Measurements from ENCODE around the gene MTFR2.

MTFR2 gene

DNA sequence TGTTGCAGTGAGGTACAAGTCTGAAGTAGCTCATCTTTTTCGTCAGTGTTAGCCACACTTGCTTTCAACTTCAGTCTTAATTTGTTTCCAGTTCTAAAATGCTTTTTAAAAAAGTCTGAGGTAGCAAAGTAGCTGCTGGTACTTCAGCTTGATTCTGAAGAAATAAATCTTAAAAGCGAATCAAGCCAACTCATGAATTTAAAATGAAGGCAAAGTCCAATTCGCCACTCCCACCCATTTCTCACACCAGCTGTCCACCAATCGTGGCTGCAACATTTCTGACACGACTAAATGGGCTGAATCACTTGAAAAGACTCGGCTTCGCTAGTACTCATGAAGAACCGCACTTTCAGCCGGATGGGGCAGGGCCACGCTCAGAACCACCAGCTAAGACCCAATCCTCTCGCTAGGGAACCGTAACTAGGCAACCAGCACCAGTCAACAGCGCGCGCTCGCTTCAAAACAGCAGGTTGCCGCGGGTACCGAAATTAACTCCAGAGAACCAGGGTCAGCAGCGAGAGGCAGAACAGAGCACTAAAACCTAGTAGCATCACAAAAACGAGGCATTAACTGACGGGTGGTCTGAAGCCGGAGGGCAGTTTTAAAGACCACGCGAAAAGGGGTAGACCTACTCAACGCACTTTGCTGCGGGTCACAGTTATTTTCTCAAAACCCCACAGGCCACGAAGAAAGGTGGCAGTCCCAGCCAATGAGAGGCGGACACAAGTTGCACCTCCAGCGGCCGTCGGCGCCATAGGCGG, 38.6 kb upstream of the MTFR2 start:
- ChIA-PET POLR2A (interaction anchor here (0.7 to 2.8 kb wide), 7 partner anchors 7 to 804 kb away, joined by 3 to 11 read pairs (median 3); partner anchors contain the start of gene MTFR2), CTCF (interaction anchor here (1.2 to 1.5 kb wide), 5 partner anchors 28 to 783 kb away, joined by 3 to 6 read pairs (median 3); partner anchors contain the start of gene MAP3K5)
- peak; percentile 80 for DNase-seq (ENCODE audit: low read depth, low spot score)
- TF ChIP-seq, protein P1, sequence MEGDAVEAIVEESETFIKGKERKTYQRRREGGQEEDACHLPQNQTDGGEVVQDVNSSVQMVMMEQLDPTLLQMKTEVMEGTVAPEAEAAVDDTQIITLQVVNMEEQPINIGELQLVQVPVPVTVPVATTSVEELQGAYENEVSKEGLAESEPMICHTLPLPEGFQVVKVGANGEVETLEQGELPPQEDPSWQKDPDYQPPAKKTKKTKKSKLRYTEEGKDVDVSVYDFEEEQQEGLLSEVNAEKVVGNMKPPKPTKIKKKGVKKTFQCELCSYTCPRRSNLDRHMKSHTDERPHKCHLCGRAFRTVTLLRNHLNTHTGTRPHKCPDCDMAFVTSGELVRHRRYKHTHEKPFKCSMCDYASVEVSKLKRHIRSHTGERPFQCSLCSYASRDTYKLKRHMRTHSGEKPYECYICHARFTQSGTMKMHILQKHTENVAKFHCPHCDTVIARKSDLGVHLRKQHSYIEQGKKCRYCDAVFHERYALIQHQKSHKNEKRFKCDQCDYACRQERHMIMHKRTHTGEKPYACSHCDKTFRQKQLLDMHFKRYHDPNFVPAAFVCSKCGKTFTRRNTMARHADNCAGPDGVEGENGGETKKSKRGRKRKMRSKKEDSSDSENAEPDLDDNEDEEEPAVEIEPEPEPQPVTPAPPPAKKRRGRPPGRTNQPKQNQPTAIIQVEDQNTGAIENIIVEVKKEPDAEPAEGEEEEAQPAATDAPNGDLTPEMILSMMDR (IDR thresholded peaks at IDR 0.05; ENCODE audit: insufficient read depth, low read length, missing control alignments): peak; percentile 24
- H3K4me3 ChIP-seq (ENCODE audit: low read depth, low read length): peak overlapping the region; percentile 75

DNA sequence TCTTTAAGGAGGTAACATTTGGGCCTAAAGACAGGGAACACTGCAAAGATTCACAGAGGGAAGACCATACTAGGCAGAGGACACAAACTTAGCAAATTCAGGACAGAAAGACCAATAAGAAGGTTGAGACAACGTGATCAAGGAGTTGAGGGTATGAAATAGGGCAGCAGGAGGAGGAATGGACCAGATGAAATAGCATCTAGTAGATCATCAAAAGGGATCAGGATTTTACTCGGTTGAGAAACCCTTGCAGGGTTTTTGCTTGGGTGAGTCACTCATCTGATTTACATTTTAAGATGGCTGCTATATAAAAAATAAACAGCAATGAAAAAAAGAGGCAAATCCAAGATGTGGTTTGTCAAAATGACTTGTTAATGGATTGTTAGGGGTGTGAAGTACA, 34.8 kb upstream of the MTFR2 start:
- ChIA-PET CTCF (no interaction called here), POLR2A (no interaction called here)
- DNase-seq (ENCODE audit: low read depth, low spot score): no peak
- TF ChIP-seq, protein P1 (IDR thresholded peaks at IDR 0.05; ENCODE audit: insufficient read depth, low read length, missing control alignments): no peak
- H3K4me3 ChIP-seq (ENCODE audit: low read depth, low read length): no peak overlapping the region

DNA sequence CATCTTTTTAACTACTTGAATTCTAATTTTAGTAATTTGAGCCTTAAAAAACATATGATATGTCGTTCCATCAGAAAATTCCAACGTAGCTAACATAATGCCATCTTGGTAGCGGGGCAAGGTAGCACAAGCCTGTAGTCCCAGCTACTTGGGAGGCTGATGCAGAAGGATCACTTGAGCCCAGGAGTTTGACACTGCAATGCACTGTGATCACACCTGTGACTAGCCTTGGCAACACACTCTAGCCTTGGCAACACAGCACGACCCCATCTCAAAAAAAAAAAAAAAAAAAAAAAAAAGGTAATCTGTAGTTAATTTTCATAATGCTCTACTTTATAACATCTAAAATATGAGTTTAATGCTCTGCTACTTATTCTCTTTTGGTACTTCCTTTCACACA, 32.8 kb upstream of the MTFR2 start:
- H3K4me3 ChIP-seq (ENCODE audit: low read depth, low read length): no peak overlapping the region
- ChIA-PET POLR2A (no interaction called here), CTCF (interaction anchor here (1.4 kb wide), 1 partner anchor 32 kb away, joined by 3 read pairs; no protein-coding TSS in a partner anchor)
- no peak for DNase-seq (ENCODE audit: low read depth, low spot score)
- TF ChIP-seq, protein P1 (IDR thresholded peaks at IDR 0.05; ENCODE audit: insufficient read depth, low read length, missing control alignments): no peak

GRCh38 chr6:136280032-136280609, 30.0 kb upstream of the MTFR2 start:
- CTCF ChIA-PET: no interaction called here
- DNase-seq (ENCODE audit: low read depth, low spot score): no peak
- TF ChIP-seq, protein P1 (IDR thresholded peaks at IDR 0.05; ENCODE audit: insufficient read depth, low read length, missing control alignments): no peak
- POLR2A ChIA-PET: no interaction called here
- no peak overlapping the region for H3K4me3 ChIP-seq (ENCODE audit: low read depth, low read length)

DNA sequence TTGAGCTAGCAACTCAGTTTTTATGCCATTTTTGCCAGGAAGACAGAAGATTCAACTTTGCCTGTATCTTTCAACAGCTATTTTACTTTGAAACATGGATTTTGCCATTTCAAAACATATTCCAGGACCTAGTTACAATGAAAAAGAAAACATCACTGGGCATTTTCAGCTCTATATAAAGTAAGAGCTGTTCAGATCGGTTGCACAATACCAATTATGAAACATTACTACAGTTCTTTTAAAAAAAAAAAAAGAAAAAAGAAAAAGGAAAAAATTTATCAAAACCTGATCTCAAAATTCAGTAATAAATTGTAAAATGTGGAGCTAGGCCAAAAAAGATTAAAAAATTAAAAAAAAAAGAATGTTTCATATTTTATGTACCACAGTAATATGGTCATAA, 24.0 kb upstream of the MTFR2 start:
- TF ChIP-seq, protein P1 (IDR thresholded peaks at IDR 0.05; ENCODE audit: insufficient read depth, low read length, missing control alignments): no peak
- ChIA-PET CTCF (interaction anchor here (0.8 to 1.4 kb wide), 4 partner anchors 10 to 767 kb away, joined by 3 read pairs; no protein-coding TSS in a partner anchor), POLR2A (interaction anchor here (1.0 kb wide), 1 partner anchor 24 kb away, joined by 3 read pairs; no protein-coding TSS in a partner anchor)
- H3K4me3 ChIP-seq (ENCODE audit: low read depth, low read length): no peak overlapping the region
- DNase-seq (ENCODE audit: low read depth, low spot score): no peak

DNA sequence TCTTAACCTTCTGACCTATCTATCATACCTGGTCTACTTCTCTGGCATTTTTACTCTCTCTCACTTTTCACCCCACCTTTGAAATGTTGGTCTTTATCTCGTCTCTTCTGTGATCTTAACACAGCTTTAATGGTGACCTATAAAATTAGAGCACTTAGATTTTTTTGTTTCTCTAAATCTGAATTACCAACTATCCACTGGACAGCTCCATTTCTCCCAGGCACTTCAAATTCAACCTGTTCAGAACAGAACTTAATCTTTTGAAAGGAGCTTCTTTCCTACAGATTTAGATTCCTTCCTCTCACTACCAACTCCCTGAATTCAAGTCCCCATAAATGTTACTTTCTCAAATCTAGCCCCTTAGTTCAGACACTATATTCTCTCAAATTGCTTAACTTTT, 15.0 kb upstream of the MTFR2 start:
- no peak overlapping the region for H3K4me3 ChIP-seq (ENCODE audit: low read depth, low read length)
- POLR2A ChIA-PET: no interaction called here
- CTCF ChIA-PET: interaction anchor here (1.3 kb wide), 1 partner anchor 759 kb away, joined by 3 read pairs; no protein-coding TSS in a partner anchor
- no peak for DNase-seq (ENCODE audit: low read depth, low spot score)
- TF ChIP-seq, protein P1 (IDR thresholded peaks at IDR 0.05; ENCODE audit: insufficient read depth, low read length, missing control alignments): no peak

All from AG04449 (cell line).